Measurements from ENCODE around the gene GPC3.

GPC3 gene

GRCh38 chrX:133938530-133938929, 46.9 kb downstream of the GPC3 start:
- TF ChIP-seq, protein P1, sequence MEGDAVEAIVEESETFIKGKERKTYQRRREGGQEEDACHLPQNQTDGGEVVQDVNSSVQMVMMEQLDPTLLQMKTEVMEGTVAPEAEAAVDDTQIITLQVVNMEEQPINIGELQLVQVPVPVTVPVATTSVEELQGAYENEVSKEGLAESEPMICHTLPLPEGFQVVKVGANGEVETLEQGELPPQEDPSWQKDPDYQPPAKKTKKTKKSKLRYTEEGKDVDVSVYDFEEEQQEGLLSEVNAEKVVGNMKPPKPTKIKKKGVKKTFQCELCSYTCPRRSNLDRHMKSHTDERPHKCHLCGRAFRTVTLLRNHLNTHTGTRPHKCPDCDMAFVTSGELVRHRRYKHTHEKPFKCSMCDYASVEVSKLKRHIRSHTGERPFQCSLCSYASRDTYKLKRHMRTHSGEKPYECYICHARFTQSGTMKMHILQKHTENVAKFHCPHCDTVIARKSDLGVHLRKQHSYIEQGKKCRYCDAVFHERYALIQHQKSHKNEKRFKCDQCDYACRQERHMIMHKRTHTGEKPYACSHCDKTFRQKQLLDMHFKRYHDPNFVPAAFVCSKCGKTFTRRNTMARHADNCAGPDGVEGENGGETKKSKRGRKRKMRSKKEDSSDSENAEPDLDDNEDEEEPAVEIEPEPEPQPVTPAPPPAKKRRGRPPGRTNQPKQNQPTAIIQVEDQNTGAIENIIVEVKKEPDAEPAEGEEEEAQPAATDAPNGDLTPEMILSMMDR (IDR thresholded peaks at IDR 0.05; ENCODE audit: low read depth, low read length, missing control alignments), result no peak
- DNase-seq (ENCODE audit: low read depth), result no peak
- no peak overlapping the region for H3K4me3 ChIP-seq (ENCODE audit: low read depth, low read length)
- in situ Hi-C loops (cut with HindIII; ENCODE audit: low sequenced_read_pairs), result no loop called here

GRCh38 chrX:133937022-133937421, 48.4 kb downstream of the GPC3 start:
- no peak for DNase-seq (ENCODE audit: low read depth)
- H3K4me3 ChIP-seq (ENCODE audit: low read depth, low read length), result no peak overlapping the region
- TF ChIP-seq, protein P1 (IDR thresholded peaks at IDR 0.05; ENCODE audit: low read depth, low read length, missing control alignments), result no peak
- in situ Hi-C loops (cut with HindIII; ENCODE audit: low sequenced_read_pairs), result no loop called here

GRCh38 chrX:133935076-133935475, 50.3 kb downstream of the GPC3 start:
- TF ChIP-seq, protein P1 (IDR thresholded peaks at IDR 0.05; ENCODE audit: low read depth, low read length, missing control alignments), result no peak
- in situ Hi-C loops (cut with HindIII; ENCODE audit: low sequenced_read_pairs), result no loop called here
- DNase-seq (ENCODE audit: low read depth), result no peak
- no peak overlapping the region for H3K4me3 ChIP-seq (ENCODE audit: low read depth, low read length)

GRCh38 chrX:133933316-133933715, 52.1 kb downstream of the GPC3 start:
- in situ Hi-C loops (cut with HindIII; ENCODE audit: low sequenced_read_pairs), result no loop called here
- no peak overlapping the region for H3K4me3 ChIP-seq (ENCODE audit: low read depth, low read length)
- DNase-seq (ENCODE audit: low read depth), result no peak
- TF ChIP-seq, protein P1 (IDR thresholded peaks at IDR 0.05; ENCODE audit: low read depth, low read length, missing control alignments), result no peak

DNA sequence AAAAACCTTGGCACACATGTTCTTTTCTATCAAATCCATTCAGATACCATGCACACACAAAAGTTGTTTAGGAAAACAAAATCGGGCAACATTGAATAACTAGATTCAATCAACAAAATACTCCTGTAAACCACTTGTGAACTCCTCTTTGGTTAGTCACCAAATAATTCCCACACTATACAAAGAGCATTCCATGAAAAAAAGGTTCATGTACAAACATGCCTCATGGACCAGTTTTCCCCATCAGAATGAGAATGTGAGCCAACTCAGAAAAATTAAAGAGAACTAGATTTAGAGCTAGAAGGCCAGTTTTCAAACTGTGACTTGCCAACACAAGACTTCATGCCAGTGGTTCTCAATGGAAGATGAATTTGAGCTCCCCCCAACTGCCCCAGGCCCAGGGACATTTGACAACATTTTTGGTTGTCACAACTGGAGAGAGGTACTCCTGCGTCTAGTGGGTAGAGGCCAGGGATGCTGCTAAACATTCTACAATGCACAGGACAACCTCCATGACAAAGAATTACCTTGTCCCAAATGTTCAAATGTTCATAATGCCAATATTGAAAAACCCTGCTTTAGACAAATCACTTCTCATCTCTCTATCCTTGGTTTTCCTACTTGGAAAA, 55.4 kb downstream of the GPC3 start:
- TF ChIP-seq, protein P1 (IDR thresholded peaks at IDR 0.05; ENCODE audit: low read depth, low read length, missing control alignments), result no peak
- in situ Hi-C loops (cut with HindIII; ENCODE audit: low sequenced_read_pairs), result no loop called here
- no peak overlapping the region for H3K4me3 ChIP-seq (ENCODE audit: low read depth, low read length)
- no peak for DNase-seq (ENCODE audit: low read depth)

DNA sequence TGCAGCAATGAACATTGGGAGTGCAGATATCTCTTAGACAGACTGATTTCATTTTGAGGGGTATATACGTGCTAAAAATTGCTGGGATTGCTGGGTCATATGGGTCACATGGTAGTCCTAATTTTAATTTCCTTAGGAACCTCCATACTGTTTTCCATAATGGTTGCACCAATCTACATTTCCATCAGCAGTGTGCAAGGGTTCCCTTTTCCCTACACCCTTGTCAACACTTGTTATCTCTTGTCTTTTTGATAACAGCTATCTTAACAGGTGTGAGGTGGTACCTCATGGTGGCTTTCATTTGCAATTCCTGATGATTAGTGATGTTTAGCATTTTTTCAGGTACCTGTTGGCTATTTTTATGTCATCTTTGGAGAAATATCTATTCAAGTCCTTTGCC, 57.0 kb downstream of the GPC3 start:
- TF ChIP-seq, protein P1 (IDR thresholded peaks at IDR 0.05; ENCODE audit: low read depth, low read length, missing control alignments), result no peak
- no peak overlapping the region for H3K4me3 ChIP-seq (ENCODE audit: low read depth, low read length)
- no peak for DNase-seq (ENCODE audit: low read depth)
- in situ Hi-C loops (cut with HindIII; ENCODE audit: low sequenced_read_pairs), result no loop called here

Data from astrocyte of the cerebellum (primary cell).